ENCODE results near the gene EMX2.

Gene EMX2

DNA sequence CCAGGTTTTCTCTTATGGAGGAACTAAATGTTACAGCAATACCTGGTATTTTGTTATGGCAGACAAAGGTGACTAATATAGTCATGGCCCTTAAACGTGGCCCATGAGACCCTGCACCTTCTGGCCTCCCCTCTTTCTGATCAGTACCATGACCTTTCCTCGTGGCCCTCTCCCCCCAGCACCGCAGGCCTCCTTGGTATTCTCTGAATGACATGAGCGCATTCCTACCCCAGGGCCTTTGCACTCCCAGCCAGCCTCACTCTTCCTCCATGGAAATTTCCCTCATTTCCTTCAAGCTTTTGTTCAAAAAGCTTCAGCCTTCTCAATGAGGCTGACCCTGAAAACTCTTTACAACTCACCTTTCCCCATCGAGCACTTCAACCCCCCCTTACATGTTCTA is 46.5 kb upstream of the EMX2 start:
- no peaks in the 10 kb centered on the region for H3K4me1 ChIP-seq (ENCODE audit: control insufficient read depth, insufficient read depth, low read length)
- H3K9me3 ChIP-seq (ENCODE audit: control insufficient read depth, insufficient read depth, low read depth, low read length): no peaks in the 10 kb centered on the region
- H3K4me3 ChIP-seq (ENCODE audit: low read depth, low read length): no peak overlapping the region
- POLR2A ChIA-PET: no interaction called here
- TF ChIP-seq ZNF138 (tag by site-specific recombination; IDR thresholded peaks at IDR 0.05; ENCODE audit: borderline replicate concordance) (no peak), ZNF623 (tag by site-specific recombination; IDR thresholded peaks at IDR 0.05) (peak; percentile 97)
- H3K36me3 ChIP-seq (ENCODE audit: control insufficient read depth in 2 of 2, insufficient read depth in 1 of 2, low read length in 2 of 2): no peaks in the 10 kb centered on the region
- H3K27ac ChIP-seq (ENCODE audit: extremely low read depth, low read depth, low read length): no peak overlapping the region
- CTCF ChIA-PET: interaction anchor here (0.6 to 4.3 kb wide), 46 partner anchors 12 to 1043 kb away, joined by 3 to 30 read pairs (median 5); no protein-coding TSS in a partner anchor

- Histone ChIP-seq H3K36me3 (ENCODE audit: control insufficient read depth in 2 of 2, insufficient read depth in 1 of 2, low read length in 2 of 2) (no peaks in the 10 kb centered on the region), H3K4me1 (ENCODE audit: control insufficient read depth, insufficient read depth, low read length) (no peaks in the 10 kb centered on the region), H3K9me3 (ENCODE audit: control insufficient read depth, insufficient read depth, low read depth, low read length) (no peaks in the 10 kb centered on the region), H3K27ac (ENCODE audit: extremely low read depth, low read depth, low read length) (no peak overlapping the region), H3K4me3 (ENCODE audit: low read depth, low read length) (no peak overlapping the region)
- ChIA-PET CTCF (interaction anchor here (0.6 to 4.3 kb wide), 57 partner anchors 8 to 1044 kb away, joined by 3 to 30 read pairs (median 4); no protein-coding TSS in a partner anchor), POLR2A (no interaction called here)
- TF ChIP-seq ZNF645 (tag by site-specific recombination; IDR thresholded peaks at IDR 0.05) (no peak), ZNF324 (tag by site-specific recombination; IDR thresholded peaks at IDR 0.05) (peak; percentile 31; the same call in 1 of the 2 replicates), ZNF629 (tag by site-specific recombination; IDR thresholded peaks at IDR 0.05) (0 out of 2 replicates have a peak, but pooled peaks have one; percentile 22), YY1 (tag by site-specific recombination; IDR thresholded peaks at IDR 0.05) (no peak), ZNF202 (tag by site-specific recombination; IDR thresholded peaks at IDR 0.05; ENCODE audit: borderline replicate concordance) (no peak), ZFHX2 (tag by site-specific recombination; conservative IDR thresholded peaks at IDR 0.05) (peak; percentile 49; the same call in 1 of the 2 replicates), SCRT2 (tag by site-specific recombination; IDR thresholded peaks at IDR 0.05) (no peak), PRDM10 (tag by site-specific recombination; IDR thresholded peaks at IDR 0.05) (peak; percentile 32; the same call in 1 of the 2 replicates), ZNF404 (tag by site-specific recombination; IDR thresholded peaks at IDR 0.05) (no peak), ZSCAN30 (tag by site-specific recombination; IDR thresholded peaks at IDR 0.05) (peak; percentile 42; the same call in 1 of the 2 replicates), ZNF354C (tag by site-specific recombination; IDR thresholded peaks at IDR 0.05; ENCODE audit: borderline replicate concordance, low read depth) (no peak), ZNF660 (tag by site-specific recombination; IDR thresholded peaks at IDR 0.05) (peak; percentile 86), ZNF391 (tag by site-specific recombination; IDR thresholded peaks at IDR 0.05; ENCODE audit: borderline replicate concordance, low read depth) (no peak), ZNF837 (tag by site-specific recombination; IDR thresholded peaks at IDR 0.05) (no peak), SP7 (tag by site-specific recombination; IDR thresholded peaks at IDR 0.05) (peak; percentile 33; the same call in 1 of the 2 replicates), EGR2 (tag by site-specific recombination; IDR thresholded peaks at IDR 0.05; ENCODE audit: low read depth) (peak; percentile 46), KLF10 (tag by site-specific recombination; IDR thresholded peaks at IDR 0.05) (no peak), PRDM1 (tag by site-specific recombination; IDR thresholded peaks at IDR 0.05) (peak; percentile 13; the same call in 1 of the 2 replicates), ZNF501 (tag by site-specific recombination; IDR thresholded peaks at IDR 0.05) (0 out of 2 replicates have a peak, but pooled peaks have one; percentile 41), TCF7L2 (IDR thresholded peaks at IDR 0.05; ENCODE audit: borderline replicate concordance, low read depth, low read length) (peak; percentile 93; the same call in 1 of the 2 replicates), ZNF623 (tag by site-specific recombination; IDR thresholded peaks at IDR 0.05) (no peak), TRIM28 (IDR thresholded peaks at IDR 0.05; ENCODE audit: borderline replicate concordance, low read length) (no peak), ZNF488 (tag by site-specific recombination; IDR thresholded peaks at IDR 0.05) (no peak), ZNF654 (tag by site-specific recombination; IDR thresholded peaks at IDR 0.05; ENCODE audit: low read depth) (peak; percentile 98), KLF1 (tag by site-specific recombination; IDR thresholded peaks at IDR 0.05) (no peak)
- TF ChIP-seq, protein P1, sequence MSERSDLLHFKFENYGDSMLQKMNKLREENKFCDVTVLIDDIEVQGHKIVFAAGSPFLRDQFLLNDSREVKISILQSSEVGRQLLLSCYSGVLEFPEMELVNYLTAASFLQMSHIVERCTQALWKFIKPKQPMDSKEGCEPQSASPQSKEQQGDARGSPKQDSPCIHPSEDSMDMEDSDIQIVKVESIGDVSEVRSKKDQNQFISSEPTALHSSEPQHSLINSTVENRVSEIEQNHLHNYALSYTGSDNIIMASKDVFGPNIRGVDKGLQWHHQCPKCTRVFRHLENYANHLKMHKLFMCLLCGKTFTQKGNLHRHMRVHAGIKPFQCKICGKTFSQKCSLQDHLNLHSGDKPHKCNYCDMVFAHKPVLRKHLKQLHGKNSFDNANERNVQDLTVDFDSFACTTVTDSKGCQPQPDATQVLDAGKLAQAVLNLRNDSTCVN (tag by site-specific recombination; optimal IDR thresholded peaks at IDR 0.05): peak; percentile 4
- TF ChIP-seq, protein P2, sequence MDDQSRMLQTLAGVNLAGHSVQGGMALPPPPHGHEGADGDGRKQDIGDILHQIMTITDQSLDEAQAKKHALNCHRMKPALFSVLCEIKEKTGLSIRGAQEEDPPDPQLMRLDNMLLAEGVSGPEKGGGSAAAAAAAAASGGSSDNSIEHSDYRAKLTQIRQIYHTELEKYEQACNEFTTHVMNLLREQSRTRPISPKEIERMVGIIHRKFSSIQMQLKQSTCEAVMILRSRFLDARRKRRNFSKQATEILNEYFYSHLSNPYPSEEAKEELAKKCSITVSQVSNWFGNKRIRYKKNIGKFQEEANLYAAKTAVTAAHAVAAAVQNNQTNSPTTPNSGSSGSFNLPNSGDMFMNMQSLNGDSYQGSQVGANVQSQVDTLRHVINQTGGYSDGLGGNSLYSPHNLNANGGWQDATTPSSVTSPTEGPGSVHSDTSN (CRISPR knock-in tag; IDR thresholded peaks at IDR 0.05): no peak
Observed at GRCh38 chr10:117496616-117497028, 45.9 kb upstream of the EMX2 start.

Measured in HEK293 (cell line).